ENCODE measurements around the gene TCL1B. TPM values are rescaled to one million over a fixed set of nuclear protein-coding genes. Genes with fewer than 3 reads are reported as not detected.

The TCL1B gene
- total RNA-seq, 1 experiment from 2014 or later: 3.6 TPM

- Histone ChIP-seq H3K23me2 (ENCODE audit: insufficient read length, low read depth, low read length, poor library complexity, severe bottlenecking) (no peaks in the 10 kb centered on the region), H3K79me1 (ENCODE audit: insufficient read depth, low read depth, low read length, poor library complexity, severe bottlenecking) (no peaks in the 10 kb centered on the region), H3K27me3 (ENCODE audit: insufficient read depth, low read length) (no peaks in the 10 kb centered on the region), H3K23ac (ENCODE audit: insufficient read length, low read depth, low read length) (no peak overlapping the region), H3K9me3 (ENCODE audit: control insufficient read depth, low read depth, low read length) (no peaks in the 10 kb centered on the region), H2BK5ac (ENCODE audit: insufficient read length, low read length) (no peak overlapping the region), H4K91ac (ENCODE audit: insufficient read length, low read depth, low read length) (no peak overlapping the region), H3K56ac (ENCODE audit: insufficient read length, low read depth, low read length) (no peak overlapping the region), H4K5ac (ENCODE audit: insufficient read length, low read depth, low read length) (no peak overlapping the region), H3K9ac (ENCODE audit: extremely low read depth, insufficient read length, low read length) (no peak overlapping the region), H2BK20ac (ENCODE audit: low read depth, low read length, poor library complexity, severe bottlenecking) (no peak overlapping the region), H2AK5ac (ENCODE audit: insufficient read length, low read length) (no peak overlapping the region), H2AFZ (ENCODE audit: low read length) (no peak overlapping the region), H4K20me1 (ENCODE audit: control insufficient read depth, insufficient read depth, insufficient read length) (no peaks in the 10 kb centered on the region), H4K8ac (replicated peaks; ENCODE audit: insufficient read length, low read depth, low read length) (no peak overlapping the region), H2BK15ac (ENCODE audit: low read depth, low read length) (no peak overlapping the region), H2BK12ac (ENCODE audit: insufficient read length, low read depth, low read length) (no peak overlapping the region), H3K4me1 (ENCODE audit: insufficient read depth, low read length) (no peaks in the 10 kb centered on the region; the same call in 1 of the 2 replicates), H3K27ac (ENCODE audit: insufficient read length, low read depth, low read length) (no peak overlapping the region), H3K4me2 (ENCODE audit: insufficient read depth, insufficient read length, low read length) (no peak overlapping the region), H3K18ac (ENCODE audit: insufficient read length, low read depth, low read length) (no peak overlapping the region), H3K4ac (ENCODE audit: low read depth, low read length) (no peak overlapping the region), H2BK120ac (ENCODE audit: low read depth, low read length, poor library complexity, severe bottlenecking) (no peak overlapping the region), H3K79me2 (ENCODE audit: insufficient read depth, low read length) (no peaks in the 10 kb centered on the region), H3T11ph (ENCODE audit: low read length) (no peak overlapping the region), H3K14ac (ENCODE audit: insufficient read depth, low read length) (no peak overlapping the region)
- peaks cover 11% of the 10 kb centered on the region for H3K27me3 Mint-ChIP-seq (ENCODE audit: low read depth)
- DNase-seq: no peak
- WGBS (ENCODE audit: extremely low coverage, insufficient read length, low lambda C conversion rate): no CpG with 5 or more reads among the region's 7 CpGs
- H3K27ac Mint-ChIP-seq: peak overlapping the region in 1 of 3 experiments; percentile 59; a peak in 1 of 7 replicates
- H3K36me3 Mint-ChIP-seq (ENCODE audit: insufficient read depth in 1 of 3, low read depth in 3 of 3): no peaks in the 10 kb centered on the region; a peak in 1 of 7 replicates
- H3K4me1 Mint-ChIP-seq: peaks cover 25 to 32% of the 10 kb centered on the region in 2 experiments
- H3K4me3 Mint-ChIP-seq: no peak overlapping the region
- H3K9me3 Mint-ChIP-seq: no peaks in the 10 kb centered on the region
- no peak for TF ChIP-seq CTCF (conservative IDR thresholded peaks at IDR 0.05)
These were observed 35.2 kb upstream of the TCL1B start for GRCh38 chr14:95651028-95651427.
